ACHN (cell line): Measurements from ENCODE around the gene C2orf92.
"Not testable (repeated sequence)": the region's sequence is repeated elsewhere in the genome, so short reads cannot be mapped to it uniquely, and the experiment has no call there.

Experiments used
- DNase-seq: peaks from one replicate; pipeline ENCODE4 v3.0.0-alpha.2; 2015
- in situ Hi-C: cut with HindIII; loops from 2 replicates; pipeline ENCODE4 v1.10.0; 2017; ENCODE audit warnings: low sequenced_read_pairs, low pct_ligation_motif_present, low pct_unique_long_range_greater_than_20kb

Gene C2orf92

DNA sequence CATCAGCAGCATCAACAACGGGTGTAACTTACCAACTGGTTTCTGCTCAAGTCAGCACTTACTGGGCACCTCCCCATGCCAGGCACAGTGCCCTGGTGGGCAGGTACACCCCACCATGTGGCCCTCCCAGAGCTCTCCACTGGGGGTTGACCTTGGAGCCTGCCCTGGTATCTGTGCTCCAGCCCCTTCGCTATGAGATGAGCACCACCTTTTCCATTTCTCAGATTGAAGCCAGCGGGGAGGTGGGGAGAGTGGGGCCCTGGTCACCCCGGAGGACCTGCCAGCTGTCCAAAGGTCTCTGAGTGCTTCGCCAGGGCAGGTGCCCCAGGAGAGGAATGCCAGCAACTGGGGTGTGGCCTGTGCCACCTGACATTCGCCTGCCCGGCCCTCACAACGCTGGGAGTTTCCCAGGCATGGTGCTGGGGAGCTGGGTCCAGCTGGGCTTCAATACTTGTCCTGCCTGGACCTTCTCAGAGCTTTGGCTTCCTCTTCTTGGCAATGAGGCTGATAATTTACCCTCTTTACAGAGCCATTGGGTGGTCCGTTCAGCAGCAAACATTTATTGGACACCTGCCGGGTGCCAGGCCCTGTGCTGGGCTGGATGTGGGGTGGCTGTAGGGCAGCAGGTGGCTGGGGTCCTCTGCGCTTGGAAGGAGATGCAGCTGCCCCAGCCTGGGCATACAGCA is 38.0 kb downstream of the C2orf92 start:
- in situ Hi-C loops, result no loop called here

GRCh38 chr2:97708048-97708380 is 38.5 kb downstream of the C2orf92 start:
- DNase-seq, result no peak
- in situ Hi-C loops, result no loop called here

More for the DNA sequence above, 38.0 kb downstream of the C2orf92 start:
- DNase-seq, result no peak

GRCh38 chr2:97708608-97709007 is 39.1 kb downstream of the C2orf92 start:
- no peak for DNase-seq
- in situ Hi-C loops, result no loop called here

- DNase-seq, result no peak
- in situ Hi-C loops, result no loop called here
Observed at GRCh38 chr2:97711394-97711711, 41.8 kb downstream of the C2orf92 start.

DNA sequence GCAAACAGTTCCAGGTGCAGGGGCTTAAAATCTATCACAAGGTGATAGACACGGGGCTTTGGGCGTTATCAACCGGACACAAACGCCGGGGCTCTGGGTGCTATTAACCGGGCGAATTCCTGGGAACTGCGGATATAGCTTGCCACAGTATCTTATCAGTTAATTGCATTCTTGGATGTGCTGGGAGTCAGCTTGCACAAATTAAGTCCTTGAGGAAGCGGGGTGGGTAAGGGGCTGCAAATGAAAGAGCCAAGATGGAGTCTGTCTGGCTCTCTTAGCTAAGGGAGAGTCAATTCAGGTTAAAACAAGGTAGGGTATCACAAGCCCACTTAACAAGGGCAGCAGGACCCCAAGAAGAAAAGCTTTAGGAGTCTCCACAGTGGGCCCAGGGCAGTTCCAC is 42.7 kb downstream of the C2orf92 start:
- DNase-seq, in situ Hi-C loops: not testable (repeated sequence)

- in situ Hi-C loops, result no loop called here
- DNase-seq, result no peak
Observed at GRCh38 chr2:97712693-97713295, 43.3 kb downstream of the C2orf92 start.

DNA sequence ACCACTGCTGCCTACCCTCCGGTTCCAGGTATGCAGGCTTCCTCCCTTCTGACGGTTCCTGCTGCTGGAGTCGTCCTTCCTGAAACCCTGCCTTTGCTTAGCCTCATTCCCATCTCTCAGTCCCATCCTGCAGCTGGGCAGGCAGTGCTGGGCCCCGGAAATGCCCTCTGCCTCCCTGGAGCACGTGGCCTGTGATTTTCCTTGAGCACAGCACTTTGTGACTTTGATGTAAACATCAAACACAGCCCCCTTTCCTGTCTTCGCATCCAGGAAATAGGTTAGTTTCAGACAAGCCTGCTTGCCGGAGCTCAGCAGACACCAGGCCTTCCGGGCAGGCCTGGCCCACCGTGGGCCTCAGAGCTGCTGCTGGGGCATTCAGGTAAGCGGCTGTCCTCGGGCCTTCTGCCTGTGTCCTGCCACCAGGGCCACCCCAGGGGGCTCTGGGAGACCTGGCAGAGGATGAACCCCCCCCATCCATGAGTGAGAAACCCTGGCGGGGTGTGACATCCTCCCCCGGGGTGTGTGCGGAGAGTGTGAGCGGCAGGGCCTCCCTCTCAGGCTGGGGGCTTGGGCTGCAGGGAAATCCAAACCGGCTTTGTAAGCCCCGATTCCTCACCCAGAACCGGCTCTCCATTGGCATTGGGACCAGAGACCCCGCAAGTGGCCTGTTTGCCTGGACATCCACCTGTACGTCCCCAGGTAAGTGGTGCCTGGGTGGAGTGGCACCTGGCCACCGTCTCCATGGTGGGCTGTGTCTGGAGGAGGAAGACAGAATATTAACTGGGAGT is 44.0 kb downstream of the C2orf92 start, which contains the start of gene ZAP70:
Gene ZAP70, plus strand, starts transcription at position 281 of the 788 bp plus-strand sequence. CDS start 10,461 bp downstream, outside the sequence.
- in situ Hi-C loops, result no loop called here
- DNase-seq, result no peak

- in situ Hi-C loops, result no loop called here
- DNase-seq, result no peak
Observed at GRCh38 chr2:97714084-97714949, 44.8 kb downstream of the C2orf92 start.

DNA sequence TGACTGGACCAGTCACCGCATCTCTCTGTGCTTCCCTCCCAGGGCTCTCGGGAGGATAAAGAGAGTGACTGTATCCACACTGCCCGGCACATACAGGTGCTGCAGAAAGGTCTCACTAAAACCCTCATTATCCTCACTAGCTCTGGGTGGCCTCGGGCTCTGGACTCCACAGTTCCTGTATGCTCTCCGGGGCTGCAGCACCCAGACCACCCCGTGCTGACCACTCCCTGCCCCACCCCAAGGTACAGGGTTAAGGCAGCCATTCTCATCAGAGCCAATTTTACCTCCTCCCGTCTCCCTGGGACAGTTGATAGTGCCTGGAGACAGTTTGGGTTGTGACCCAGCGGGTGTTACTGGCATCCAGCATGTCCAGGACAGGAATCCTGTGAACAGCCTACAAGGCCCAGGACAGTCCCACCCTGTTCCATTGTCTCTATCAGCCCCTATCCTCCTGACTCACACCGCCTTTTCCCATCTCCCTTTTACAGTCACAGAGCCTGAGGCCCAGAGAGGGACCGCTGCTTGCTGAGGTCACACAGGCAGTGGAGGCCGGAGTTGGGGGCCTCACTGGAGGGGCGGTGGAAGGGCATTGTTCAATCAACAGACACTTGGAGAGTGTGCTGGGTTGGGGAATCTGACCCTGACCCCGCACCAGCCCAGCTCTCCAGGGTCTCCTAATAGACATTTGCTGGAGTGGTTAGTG is 45.6 kb downstream of the C2orf92 start:
- no peak for DNase-seq
- in situ Hi-C loops, result no loop called here

DNA sequence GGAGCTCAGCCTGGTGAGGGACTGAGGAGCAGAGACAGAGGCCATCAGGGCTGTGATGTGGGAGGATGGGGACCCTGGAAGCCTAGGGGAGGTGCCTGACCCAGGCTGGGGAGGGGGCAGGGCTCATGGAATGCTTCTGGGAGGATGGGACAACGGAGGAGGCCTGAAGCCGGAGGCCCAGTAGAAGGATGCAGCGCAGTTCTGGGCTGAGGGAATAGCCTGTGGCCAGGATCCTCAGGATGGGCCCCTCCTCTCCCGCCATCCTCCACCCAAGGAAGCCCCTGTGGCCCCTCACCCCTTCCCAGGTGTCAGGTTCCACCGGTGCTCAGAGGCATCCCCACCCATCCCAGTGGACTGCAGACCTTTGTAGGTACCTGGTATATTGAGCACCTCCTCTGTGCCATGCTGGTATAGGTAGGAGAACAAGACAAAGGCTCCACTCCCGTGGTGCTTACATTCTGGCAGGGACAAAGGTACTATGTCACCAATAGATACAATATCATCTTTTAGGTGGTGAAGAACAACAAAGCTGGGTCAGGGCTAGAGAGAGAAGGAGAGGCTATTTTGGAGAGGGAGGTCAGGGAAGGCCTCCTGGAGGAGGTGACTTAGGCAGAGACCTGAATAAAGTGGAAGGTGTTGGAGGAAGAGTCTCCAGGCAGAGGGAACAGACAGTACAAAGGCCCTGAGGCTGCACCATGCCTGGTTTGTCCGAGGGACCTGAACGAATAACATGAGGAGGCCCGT is 46.6 kb downstream of the C2orf92 start:
- in situ Hi-C loops, result no loop called here
- DNase-seq, result no peak

GRCh38 chr2:97716695-97717612 is 47.4 kb downstream of the C2orf92 start:
- in situ Hi-C loops, result no loop called here
- DNase-seq, result no peak

- in situ Hi-C loops, result no loop called here
Observed at GRCh38 chr2:97717613-97717995, 48.1 kb downstream of the C2orf92 start.

GRCh38 chr2:97718051-97718882 is 48.8 kb downstream of the C2orf92 start:
- in situ Hi-C loops, result no loop called here
- DNase-seq, result no peak

More at GRCh38 chr2:97717613-97717995, 48.1 kb downstream of the C2orf92 start:
- DNase-seq, result no peak

DNA sequence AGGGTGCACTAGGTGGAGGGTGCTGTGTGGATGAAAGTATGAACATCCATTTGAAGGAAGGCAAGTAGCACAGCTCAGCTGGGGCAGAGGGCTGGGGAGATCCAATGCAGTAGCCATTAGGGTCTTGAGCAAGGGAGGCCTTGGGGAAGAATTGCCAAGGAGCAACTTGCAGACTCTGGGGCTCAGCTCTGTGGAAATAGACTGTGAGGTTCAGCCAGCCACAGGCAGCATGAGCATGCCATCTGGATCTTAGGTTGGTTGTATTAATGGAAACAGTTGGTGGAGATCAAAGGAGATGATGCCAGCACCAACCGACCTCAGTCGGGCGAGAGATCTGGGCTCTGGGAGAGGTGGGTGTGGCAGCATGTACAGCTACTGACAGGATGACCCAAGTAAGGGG is 49.4 kb downstream of the C2orf92 start:
- no peak for DNase-seq

DNA sequence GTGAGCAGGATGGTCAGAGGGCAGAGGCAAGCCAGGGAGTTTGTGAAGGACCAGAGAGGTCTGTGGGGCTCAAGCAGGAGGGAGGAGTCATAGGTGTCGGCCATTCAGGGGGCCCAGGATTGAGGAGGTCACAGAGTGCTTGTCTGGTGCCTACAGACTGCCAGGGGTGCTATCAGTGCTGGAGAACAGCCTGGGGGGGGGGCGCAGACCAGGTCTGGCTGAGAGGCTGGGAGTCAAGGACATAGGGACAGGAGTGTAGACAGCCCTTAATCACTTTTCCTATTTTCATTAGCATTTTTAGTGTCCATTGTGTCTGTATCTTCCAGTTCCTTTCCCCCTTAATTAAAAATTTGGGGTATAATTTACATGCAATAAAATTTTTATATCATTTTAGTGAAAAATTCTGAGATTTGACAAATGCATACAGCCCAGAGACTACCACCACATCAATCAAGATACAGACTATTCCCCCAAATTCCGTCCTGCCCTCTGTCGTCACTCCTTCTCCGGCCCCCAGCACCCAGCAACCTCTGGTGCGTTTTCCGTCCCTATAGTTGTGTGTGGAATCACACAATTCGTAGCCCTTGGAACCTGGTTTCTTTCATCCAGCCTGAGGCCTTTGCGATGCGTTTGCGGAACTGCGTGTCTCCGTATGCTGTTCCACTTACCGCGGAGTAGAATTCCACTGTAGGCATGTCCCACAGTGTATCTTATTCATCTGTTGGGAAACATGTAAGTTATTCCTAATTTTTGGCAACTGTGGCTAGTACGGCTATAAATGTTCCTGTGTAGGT is 50.0 kb downstream of the C2orf92 start:
- no peak for DNase-seq
- in situ Hi-C loops, result no loop called here

More for the DNA sequence above, 49.4 kb downstream of the C2orf92 start:
- in situ Hi-C loops, result no loop called here
